ENCODE measurements around the gene SOX6. TPM values are rescaled to one million over a fixed set of nuclear protein-coding genes. Genes with fewer than 3 reads are reported as not detected.

SOX6 gene
- total RNA-seq, 1 donor from 2014 or later, result not detected

GRCh38 chr11:16125796-16126195 is 230.6 kb downstream of the SOX6 start:
- Mint-ChIP-seq H3K36me3 (ENCODE audit: low read depth) (no peaks in the 10 kb centered on the region), H3K4me3 (no peak overlapping the region), H3K4me1 (ENCODE audit: low read depth) (no peaks in the 10 kb centered on the region), H3K9me3 (no peaks in the 10 kb centered on the region), H3K27ac (no peak overlapping the region), H3K27me3 (ENCODE audit: insufficient read depth) (no peaks in the 10 kb centered on the region)
- intact Hi-C loops (cut with micrococcal nuclease), result no loop called here
- DNase-seq (ENCODE audit: low spot score), result no peak

GRCh38 chr11:16124390-16124789 is 232.0 kb downstream of the SOX6 start:
- Mint-ChIP-seq H3K27me3 (ENCODE audit: insufficient read depth) (no peaks in the 10 kb centered on the region), H3K4me3 (no peak overlapping the region), H3K4me1 (ENCODE audit: low read depth) (no peaks in the 10 kb centered on the region), H3K9me3 (no peaks in the 10 kb centered on the region), H3K27ac (no peak overlapping the region), H3K36me3 (ENCODE audit: low read depth) (no peaks in the 10 kb centered on the region)
- intact Hi-C loops (cut with micrococcal nuclease), result no loop called here
- no peak for DNase-seq (ENCODE audit: low spot score)

GRCh38 chr11:16121853-16122252 is 234.5 kb downstream of the SOX6 start:
- no peak overlapping the region for H3K27ac Mint-ChIP-seq
- no peaks in the 10 kb centered on the region for H3K27me3 Mint-ChIP-seq (ENCODE audit: insufficient read depth)
- H3K9me3 Mint-ChIP-seq, result no peaks in the 10 kb centered on the region
- H3K4me3 Mint-ChIP-seq, result no peak overlapping the region
- DNase-seq (ENCODE audit: low spot score), result no peak
- intact Hi-C loops (cut with micrococcal nuclease), result no loop called here
- H3K4me1 Mint-ChIP-seq (ENCODE audit: low read depth), result no peaks in the 10 kb centered on the region
- no peaks in the 10 kb centered on the region for H3K36me3 Mint-ChIP-seq (ENCODE audit: low read depth)

GRCh38 chr11:16120008-16120407 is 236.3 kb downstream of the SOX6 start:
- no peaks in the 10 kb centered on the region for H3K27me3 Mint-ChIP-seq (ENCODE audit: insufficient read depth)
- no peaks in the 10 kb centered on the region for H3K36me3 Mint-ChIP-seq (ENCODE audit: low read depth)
- no peak overlapping the region for H3K27ac Mint-ChIP-seq
- no peak for DNase-seq (ENCODE audit: low spot score)
- no peak overlapping the region for H3K4me3 Mint-ChIP-seq
- H3K9me3 Mint-ChIP-seq, result no peaks in the 10 kb centered on the region
- no peaks in the 10 kb centered on the region for H3K4me1 Mint-ChIP-seq (ENCODE audit: low read depth)
- intact Hi-C loops (cut with micrococcal nuclease), result no loop called here

- H3K36me3 Mint-ChIP-seq (ENCODE audit: low read depth), result no peaks in the 10 kb centered on the region
Observed at GRCh38 chr11:16117989-16118756, 238.2 kb downstream of the SOX6 start.

GRCh38 chr11:16114978-16115871 is 241.1 kb downstream of the SOX6 start:
- Mint-ChIP-seq H3K27ac (no peak overlapping the region), H3K36me3 (ENCODE audit: low read depth) (no peaks in the 10 kb centered on the region), H3K4me1 (ENCODE audit: low read depth) (no peaks in the 10 kb centered on the region), H3K4me3 (no peak overlapping the region), H3K27me3 (ENCODE audit: insufficient read depth) (peaks cover 1% of the 10 kb centered on the region), H3K9me3 (no peaks in the 10 kb centered on the region)
- intact Hi-C loops (cut with micrococcal nuclease), result no loop called here
- no peak for DNase-seq (ENCODE audit: low spot score)

More at GRCh38 chr11:16117989-16118756, 238.2 kb downstream of the SOX6 start:
- Mint-ChIP-seq H3K9me3 (no peaks in the 10 kb centered on the region), H3K4me3 (no peak overlapping the region), H3K4me1 (ENCODE audit: low read depth) (no peaks in the 10 kb centered on the region), H3K27ac (no peak overlapping the region), H3K27me3 (ENCODE audit: insufficient read depth) (peaks cover 1% of the 10 kb centered on the region)
- no peak for DNase-seq (ENCODE audit: low spot score)
- intact Hi-C loops (cut with micrococcal nuclease), result no loop called here

- DNase-seq (ENCODE audit: low spot score), result no peak
- peaks cover 1% of the 10 kb centered on the region for H3K27me3 Mint-ChIP-seq (ENCODE audit: insufficient read depth)
Observed at GRCh38 chr11:16114431-16114830, 241.9 kb downstream of the SOX6 start.

GRCh38 chr11:16111690-16112089 is 244.7 kb downstream of the SOX6 start:
- Mint-ChIP-seq H3K27me3 (ENCODE audit: insufficient read depth) (peaks cover 1% of the 10 kb centered on the region), H3K9me3 (peaks cover 3% of the 10 kb centered on the region), H3K36me3 (ENCODE audit: low read depth) (no peaks in the 10 kb centered on the region), H3K4me3 (no peak overlapping the region), H3K27ac (no peak overlapping the region), H3K4me1 (ENCODE audit: low read depth) (no peaks in the 10 kb centered on the region)
- DNase-seq (ENCODE audit: low spot score), result no peak
- intact Hi-C loops (cut with micrococcal nuclease), result no loop called here

More at GRCh38 chr11:16114431-16114830, 241.9 kb downstream of the SOX6 start:
- Mint-ChIP-seq H3K4me3 (no peak overlapping the region), H3K9me3 (no peaks in the 10 kb centered on the region), H3K4me1 (ENCODE audit: low read depth) (no peaks in the 10 kb centered on the region), H3K36me3 (ENCODE audit: low read depth) (no peaks in the 10 kb centered on the region), H3K27ac (no peak overlapping the region)
- intact Hi-C loops (cut with micrococcal nuclease), result no loop called here

- no peak overlapping the region for H3K27ac Mint-ChIP-seq
- DNase-seq (ENCODE audit: low spot score), result no peak
- H3K27me3 Mint-ChIP-seq (ENCODE audit: insufficient read depth), result peaks cover 1% of the 10 kb centered on the region
- H3K4me1 Mint-ChIP-seq (ENCODE audit: low read depth), result no peaks in the 10 kb centered on the region
- H3K36me3 Mint-ChIP-seq (ENCODE audit: low read depth), result no peaks in the 10 kb centered on the region
- intact Hi-C loops (cut with micrococcal nuclease), result no loop called here
- peaks cover 3% of the 10 kb centered on the region for H3K9me3 Mint-ChIP-seq
- no peak overlapping the region for H3K4me3 Mint-ChIP-seq
Observed at GRCh38 chr11:16110886-16111285, 245.5 kb downstream of the SOX6 start.

GRCh38 chr11:16099343-16099900 is 256.9 kb downstream of the SOX6 start:
- no peaks in the 10 kb centered on the region for H3K9me3 Mint-ChIP-seq
- no peak for DNase-seq (ENCODE audit: low spot score)
- H3K36me3 Mint-ChIP-seq (ENCODE audit: low read depth), result no peaks in the 10 kb centered on the region
- H3K27ac Mint-ChIP-seq, result no peak overlapping the region
- H3K4me3 Mint-ChIP-seq, result no peak overlapping the region
- intact Hi-C loops (cut with micrococcal nuclease), result no loop called here
- H3K27me3 Mint-ChIP-seq (ENCODE audit: insufficient read depth), result no peaks in the 10 kb centered on the region
- no peaks in the 10 kb centered on the region for H3K4me1 Mint-ChIP-seq (ENCODE audit: low read depth)

- H3K27me3 Mint-ChIP-seq (ENCODE audit: insufficient read depth), result no peaks in the 10 kb centered on the region
- DNase-seq (ENCODE audit: low spot score), result no peak
- no peak overlapping the region for H3K4me3 Mint-ChIP-seq
- no peaks in the 10 kb centered on the region for H3K36me3 Mint-ChIP-seq (ENCODE audit: low read depth)
- intact Hi-C loops (cut with micrococcal nuclease), result no loop called here
- no peaks in the 10 kb centered on the region for H3K4me1 Mint-ChIP-seq (ENCODE audit: low read depth)
- no peak overlapping the region for H3K27ac Mint-ChIP-seq
- H3K9me3 Mint-ChIP-seq, result no peaks in the 10 kb centered on the region
Observed at GRCh38 chr11:16098526-16099205, 257.7 kb downstream of the SOX6 start.

GRCh38 chr11:16097543-16097942 is 258.8 kb downstream of the SOX6 start:
- H3K4me1 Mint-ChIP-seq (ENCODE audit: low read depth), result no peaks in the 10 kb centered on the region
- H3K27me3 Mint-ChIP-seq (ENCODE audit: insufficient read depth), result no peaks in the 10 kb centered on the region
- H3K27ac Mint-ChIP-seq, result no peak overlapping the region
- no peaks in the 10 kb centered on the region for H3K9me3 Mint-ChIP-seq
- DNase-seq (ENCODE audit: low spot score), result no peak
- H3K36me3 Mint-ChIP-seq (ENCODE audit: low read depth), result no peaks in the 10 kb centered on the region
- intact Hi-C loops (cut with micrococcal nuclease), result no loop called here
- H3K4me3 Mint-ChIP-seq, result no peak overlapping the region

Data from activated T-helper 1 cell treated with anti-CD3 and anti-CD28 coated beads, Interleukin-12 subunit alpha, Interleukin-12 subunit beta, Interleukin-2, Interleukin-4 antibody, amounts not matched to agents 30 ng/mL and 10 ng/mL and 1 ng/mL, durations not matched to agents 14 hours and 24 hours and 36 hours (primary cell).